ENCODE data around the gene PRKCD.

Gene PRKCD

GRCh38 chr3:53221827-53222182, 60.8 kb downstream of the PRKCD start:
- no peak for DNase-seq

GRCh38 chr3:53222183-53222901, 61.3 kb downstream of the PRKCD start:
- DNase-seq, result no peak

- no peak for DNase-seq
Observed at GRCh38 chr3:53223025-53223424, 62.0 kb downstream of the PRKCD start.

GRCh38 chr3:53223541-53223966, 62.5 kb downstream of the PRKCD start:
- DNase-seq, result no peak

GRCh38 chr3:53224026-53224425, 63.0 kb downstream of the PRKCD start:
- no peak for DNase-seq

- no peak for DNase-seq
Observed at GRCh38 chr3:53224536-53224935, 63.5 kb downstream of the PRKCD start.

GRCh38 chr3:53225181-53225580, 64.2 kb downstream of the PRKCD start:
- DNase-seq, result no peak

- DNase-seq, result no peak
Observed at GRCh38 chr3:53225651-53226050, 64.6 kb downstream of the PRKCD start.

GRCh38 chr3:53226142-53226840, 65.3 kb downstream of the PRKCD start:
- no peak for DNase-seq

- DNase-seq, result no peak
Observed at GRCh38 chr3:53226841-53227407, 65.9 kb downstream of the PRKCD start.

- DNase-seq, result no peak
Observed at GRCh38 chr3:53227993-53228885, 67.2 kb downstream of the PRKCD start.

GRCh38 chr3:53229171-53229570, 68.2 kb downstream of the PRKCD start:
- no peak for DNase-seq

- no peak for DNase-seq
Observed at GRCh38 chr3:53229606-53230005, 68.6 kb downstream of the PRKCD start.

- DNase-seq, result no peak
Observed at GRCh38 chr3:53230041-53230621, 69.1 kb downstream of the PRKCD start.

GRCh38 chr3:53230789-53231188, 69.8 kb downstream of the PRKCD start:
- no peak for DNase-seq

- DNase-seq, result no peak
Observed at GRCh38 chr3:53231532-53232511, 70.8 kb downstream of the PRKCD start.

- DNase-seq, result no peak
Observed at GRCh38 chr3:53232641-53233377, 71.8 kb downstream of the PRKCD start.

GRCh38 chr3:53234130-53234840, 73.3 kb downstream of the PRKCD start:
- no peak for DNase-seq

- no peak for DNase-seq
Observed at GRCh38 chr3:53234841-53235232, 73.8 kb downstream of the PRKCD start.

- no peak for DNase-seq
Observed at GRCh38 chr3:53235545-53235944, 74.5 kb downstream of the PRKCD start.

All from NCI-H1436 (cell line).